ENCODE data around the gene SLC22A6.

DNA sequence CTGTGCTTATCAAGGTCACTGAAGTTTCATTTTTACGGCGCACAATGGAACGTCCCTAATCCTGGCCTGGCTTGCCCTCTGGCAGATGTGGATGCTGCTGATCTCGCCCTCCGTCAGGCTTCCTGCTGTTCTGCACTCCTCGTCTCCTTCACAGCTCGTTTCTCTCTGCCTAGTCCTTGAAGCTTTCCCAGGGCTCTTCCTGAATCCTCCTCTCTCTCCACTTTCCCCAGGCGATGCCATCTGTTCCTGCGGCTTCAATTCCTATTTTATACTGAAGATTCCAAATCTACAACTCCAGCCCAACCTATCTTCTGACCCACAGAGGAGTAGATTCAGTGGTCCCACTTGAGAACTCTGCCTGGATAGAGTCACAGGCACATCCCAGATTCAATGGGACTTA is 16.7 kb upstream of the SLC22A6 start:
- TF ChIP-seq FOXM1 (IDR thresholded peaks at IDR 0.05; ENCODE audit: borderline replicate concordance, low read depth) (no peak), RAD21 (IDR thresholded peaks at IDR 0.05; ENCODE audit: low read depth) (no peak), CREB1 (IDR thresholded peaks at IDR 0.05; ENCODE audit: low read depth) (no peak), EP300 (IDR thresholded peaks at IDR 0.05; ENCODE audit: borderline replicate concordance) (no peak)
- TF ChIP-seq, protein P1, sequence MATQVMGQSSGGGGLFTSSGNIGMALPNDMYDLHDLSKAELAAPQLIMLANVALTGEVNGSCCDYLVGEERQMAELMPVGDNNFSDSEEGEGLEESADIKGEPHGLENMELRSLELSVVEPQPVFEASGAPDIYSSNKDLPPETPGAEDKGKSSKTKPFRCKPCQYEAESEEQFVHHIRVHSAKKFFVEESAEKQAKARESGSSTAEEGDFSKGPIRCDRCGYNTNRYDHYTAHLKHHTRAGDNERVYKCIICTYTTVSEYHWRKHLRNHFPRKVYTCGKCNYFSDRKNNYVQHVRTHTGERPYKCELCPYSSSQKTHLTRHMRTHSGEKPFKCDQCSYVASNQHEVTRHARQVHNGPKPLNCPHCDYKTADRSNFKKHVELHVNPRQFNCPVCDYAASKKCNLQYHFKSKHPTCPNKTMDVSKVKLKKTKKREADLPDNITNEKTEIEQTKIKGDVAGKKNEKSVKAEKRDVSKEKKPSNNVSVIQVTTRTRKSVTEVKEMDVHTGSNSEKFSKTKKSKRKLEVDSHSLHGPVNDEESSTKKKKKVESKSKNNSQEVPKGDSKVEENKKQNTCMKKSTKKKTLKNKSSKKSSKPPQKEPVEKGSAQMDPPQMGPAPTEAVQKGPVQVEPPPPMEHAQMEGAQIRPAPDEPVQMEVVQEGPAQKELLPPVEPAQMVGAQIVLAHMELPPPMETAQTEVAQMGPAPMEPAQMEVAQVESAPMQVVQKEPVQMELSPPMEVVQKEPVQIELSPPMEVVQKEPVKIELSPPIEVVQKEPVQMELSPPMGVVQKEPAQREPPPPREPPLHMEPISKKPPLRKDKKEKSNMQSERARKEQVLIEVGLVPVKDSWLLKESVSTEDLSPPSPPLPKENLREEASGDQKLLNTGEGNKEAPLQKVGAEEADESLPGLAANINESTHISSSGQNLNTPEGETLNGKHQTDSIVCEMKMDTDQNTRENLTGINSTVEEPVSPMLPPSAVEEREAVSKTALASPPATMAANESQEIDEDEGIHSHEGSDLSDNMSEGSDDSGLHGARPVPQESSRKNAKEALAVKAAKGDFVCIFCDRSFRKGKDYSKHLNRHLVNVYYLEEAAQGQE (IDR thresholded peaks at IDR 0.05; ENCODE audit: low read depth), result no peak
- TF ChIP-seq, protein P2, sequence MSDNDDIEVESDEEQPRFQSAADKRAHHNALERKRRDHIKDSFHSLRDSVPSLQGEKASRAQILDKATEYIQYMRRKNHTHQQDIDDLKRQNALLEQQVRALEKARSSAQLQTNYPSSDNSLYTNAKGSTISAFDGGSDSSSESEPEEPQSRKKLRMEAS (IDR thresholded peaks at IDR 0.05), result no peak
